Neural cell (in vitro differentiated cells): ENCODE data around the gene FUNDC2. TPM values are rescaled to one million over a fixed set of nuclear protein-coding genes. Genes with fewer than 3 reads are reported as not detected.

Source experiments
- H2AFZ ChIP-seq: fragments of 200-600, 300-800 bp; sonication (generic), shearing (Covaris generic); 2 replicates; pipeline ENCODE4 v1.6.0; 2014; ENCODE audit warnings: low read depth, mild to moderate bottlenecking, antibody characterized with exemption, low read length, moderate library complexity
- H3F3A ChIP-seq: fragments of 200-600 bp; shearing (Covaris generic); 2 replicates; pipeline ENCODE4 v1.6.1; 2016; ENCODE audit warnings: mild to moderate bottlenecking, moderate library complexity, mixed read lengths, antibody characterized with exemption, low read length; ENCODE audit not compliant: insufficient read depth, poor library complexity, severe bottlenecking
- H3K27ac ChIP-seq: fragments of 200-600, 300-800 bp; sonication (generic), shearing (Covaris generic); 2 replicates; pipeline ENCODE4 v1.5.1; 2014; ENCODE audit warnings: mild to moderate bottlenecking, low read length, moderate library complexity
- H3K27me3 ChIP-seq: fragments of 300-800, 200-600 bp; sonication (generic), shearing (Covaris generic); 2 replicates; pipeline ENCODE4 v1.6.0; 2014; ENCODE audit warnings: mild to moderate bottlenecking, low read depth, low read length, moderate library complexity; ENCODE audit not compliant: insufficient read depth
- H3K36me3 ChIP-seq: fragments of 300-800, 200-600 bp; sonication (generic), shearing (Covaris generic); 2 replicates; pipeline ENCODE4 v1.5.1; 2014; ENCODE audit warnings: mild to moderate bottlenecking, antibody characterized with exemption, low read length, moderate library complexity; ENCODE audit not compliant: insufficient read depth
- H3K4me2 ChIP-seq: fragments of 300-800, 200-600 bp; sonication (generic), shearing (Covaris generic); 2 replicates; pipeline ENCODE4 v1.6.0; 2014; ENCODE audit warnings: mild to moderate bottlenecking, low read length
- H3K4me3 ChIP-seq: fragments of 300-800, 200-600 bp; sonication (generic), shearing (Covaris generic); 2 replicates; pipeline ENCODE4 v1.5.1; 2014; ENCODE audit warnings: mild to moderate bottlenecking, low read length, moderate library complexity
- H3K79me2 ChIP-seq: fragments of 200-600 bp; shearing (Covaris generic); replicated peaks from 2 replicates; pipeline ENCODE4 v1.6.0; 2014; ENCODE audit warnings: mild to moderate bottlenecking, low read length, moderate library complexity; ENCODE audit not compliant: insufficient read depth
- H3K9ac ChIP-seq: fragments of 300-800, 200-600 bp; sonication (generic), shearing (Covaris generic); 2 replicates; pipeline ENCODE4 v1.6.1; 2016; ENCODE audit warnings: mild to moderate bottlenecking, low read length, mixed read lengths
- H3K9me2 ChIP-seq: fragments of 200-600 bp; shearing (Covaris generic); 2 replicates; pipeline ENCODE4 v1.6.1; 2016; ENCODE audit warnings: mild to moderate bottlenecking, low read length, mixed read lengths; ENCODE audit not compliant: insufficient read depth
- H3K9me3 ChIP-seq: fragments of 200-600, 300-800 bp; sonication (generic), shearing (Covaris generic); 2 replicates; pipeline ENCODE4 v1.6.1; 2016; ENCODE audit warnings: mild to moderate bottlenecking, mixed run types, low read length, moderate library complexity, mixed read lengths
- H4K20me1 ChIP-seq: fragments of 200-600 bp; shearing (Covaris generic); 2 replicates; pipeline ENCODE4 v1.6.1; 2016; ENCODE audit warnings: mild to moderate bottlenecking, mixed run types; ENCODE audit not compliant: insufficient read depth
- CTCF ChIP-seq: fragments of 450-650 bp; IDR thresholded peaks from 2 replicates; pipeline ENCODE4 v1.5.1; 2014; ENCODE audit warnings: antibody characterized with exemption, mild to moderate bottlenecking, moderate library complexity; ENCODE audit not compliant: poor library complexity, severe bottlenecking
- EP300 ChIP-seq: fragments of 450-650 bp; conservative IDR thresholded peaks from 2 replicates; pipeline ENCODE4 v1.6.1; 2014; ENCODE audit warnings: antibody characterized with exemption, mild to moderate bottlenecking, moderate library complexity; ENCODE audit not compliant: poor library complexity, severe bottlenecking
- EZH2 ChIP-seq: fragments of 200-600, 300-800 bp; shearing (Covaris generic), sonication (generic); IDR thresholded peaks from 2 replicates; pipeline ENCODE4 v1.6.1; 2014; ENCODE audit warnings: antibody characterized with exemption, low read length, borderline replicate concordance, mild to moderate bottlenecking; ENCODE audit not compliant: insufficient read depth, poor library complexity, severe bottlenecking
- MXI1 ChIP-seq: fragments of 450-650 bp; conservative IDR thresholded peaks from 2 replicates; pipeline ENCODE4 v1.6.1; 2014; ENCODE audit warnings: antibody characterized with exemption, mild to moderate bottlenecking; ENCODE audit not compliant: poor library complexity, severe bottlenecking
- POLR2AphosphoS5 ChIP-seq: IDR thresholded peaks from 2 replicates; pipeline ENCODE4 v1.6.1; 2012
- RAD21 ChIP-seq: fragments of 450-650 bp; conservative IDR thresholded peaks from 2 replicates; pipeline ENCODE4 v1.6.1; 2014; ENCODE audit warnings: antibody characterized with exemption, mild to moderate bottlenecking, moderate library complexity
- REST ChIP-seq: IDR thresholded peaks from 2 replicates; pipeline ENCODE4 v1.6.1; 2012; ENCODE audit warnings: borderline replicate concordance
- SMC3 ChIP-seq: fragments of 450-650 bp; conservative IDR thresholded peaks from 2 replicates; pipeline ENCODE4 v1.6.1; 2014; ENCODE audit warnings: antibody characterized with exemption, mild to moderate bottlenecking, moderate library complexity; ENCODE audit not compliant: poor library complexity
- TAF1 ChIP-seq: IDR thresholded peaks from 2 replicates; pipeline ENCODE4 v1.6.1; 2012; ENCODE audit warnings: low read depth
- polyA plus RNA-seq: library from polyadenylated mRNA; depleted of rRNA; stranded (reverse); fragments of >200 nt; gene quantifications from 2 replicates; pipeline ENCODE4 v1.2.3, GENCODE V29; 2014

Gene FUNDC2
- polyA plus RNA-seq, 1 donor from 2014 or later, result 139 TPM

- Histone ChIP-seq H3K27ac (no peak overlapping the region), H3K4me2 (no peak overlapping the region), H3K4me3 (no peak overlapping the region), H3K9ac (no peak overlapping the region), H3K79me2 (no peaks in the 10 kb centered on the region), H4K20me1 (no peaks in the 10 kb centered on the region), H3K9me3 (no peaks in the 10 kb centered on the region), H3K36me3 (no peaks in the 10 kb centered on the region), H3K27me3 (no peaks in the 10 kb centered on the region), H3F3A (no peaks in the 10 kb centered on the region), H2AFZ (no peak overlapping the region), H3K9me2 (no peaks in the 10 kb centered on the region)
- no peak for TF ChIP-seq RAD21
- TF ChIP-seq SMC3, result no peak
- TF ChIP-seq REST, result no peak
- TF ChIP-seq EP300, result no peak
- TF ChIP-seq CTCF, result no peak
- TF ChIP-seq POLR2AphosphoS5, result no peak
- no peak for TF ChIP-seq EZH2
- no peak for TF ChIP-seq TAF1
- no peak for TF ChIP-seq MXI1
These were observed 81.8 kb downstream of the FUNDC2 start for GRCh38 chrX:155108427-155108826.

Other genes with a start within 250 kb of the FUNDC2 start
- 16.1 and 17.5 TPM in 2 replicates for gene MPP1, start 221.4 kb upstream of the FUNDC2 start, polyA plus RNA-seq
- gene SMIM9, start 192.2 kb upstream of the FUNDC2 start, polyA plus RNA-seq, result not detected in 2 replicates
- 1.8 and 2.1 TPM in 2 replicates for gene F8A1, start 140.5 kb upstream of the FUNDC2 start, polyA plus RNA-seq
- gene F8, start 4.1 kb upstream of the FUNDC2 start, polyA plus RNA-seq, result 2.1 TPM in 2 replicates
- gene CMC4, start 44.3 kb downstream of the FUNDC2 start, polyA plus RNA-seq, result 15.7 and 16.4 TPM in 2 replicates
- gene MTCP1, start 44.3 kb downstream of the FUNDC2 start, polyA plus RNA-seq, result 1.1 and 2.4 TPM in 2 replicates
- 17.2 and 28.1 TPM in 2 replicates for gene BRCC3, start 44.7 kb downstream of the FUNDC2 start, polyA plus RNA-seq
- gene VBP1, start 189.6 kb downstream of the FUNDC2 start, polyA plus RNA-seq, result 321 and 369 TPM in 2 replicates
- gene RAB39B, start 237.6 kb downstream of the FUNDC2 start, polyA plus RNA-seq, result 26.2 and 27.4 TPM in 2 replicates